Neural cell (in vitro differentiated cells): ENCODE measurements around the gene SPATA9.

ENCODE experiments used
- EP300 ChIP-seq: fragments of 450-650 bp; conservative IDR thresholded peaks from 2 replicates; pipeline ENCODE4 v1.6.1; 2014; ENCODE audit warnings: antibody characterized with exemption, mild to moderate bottlenecking, moderate library complexity; ENCODE audit not compliant: poor library complexity, severe bottlenecking
- TF ChIP-seq, protein P1 (sequence below): fragments of 450-650 bp; IDR thresholded peaks from 2 replicates; pipeline ENCODE4 v1.5.1; 2014; ENCODE audit warnings: antibody characterized with exemption, mild to moderate bottlenecking, moderate library complexity; ENCODE audit not compliant: poor library complexity, severe bottlenecking

DNA sequence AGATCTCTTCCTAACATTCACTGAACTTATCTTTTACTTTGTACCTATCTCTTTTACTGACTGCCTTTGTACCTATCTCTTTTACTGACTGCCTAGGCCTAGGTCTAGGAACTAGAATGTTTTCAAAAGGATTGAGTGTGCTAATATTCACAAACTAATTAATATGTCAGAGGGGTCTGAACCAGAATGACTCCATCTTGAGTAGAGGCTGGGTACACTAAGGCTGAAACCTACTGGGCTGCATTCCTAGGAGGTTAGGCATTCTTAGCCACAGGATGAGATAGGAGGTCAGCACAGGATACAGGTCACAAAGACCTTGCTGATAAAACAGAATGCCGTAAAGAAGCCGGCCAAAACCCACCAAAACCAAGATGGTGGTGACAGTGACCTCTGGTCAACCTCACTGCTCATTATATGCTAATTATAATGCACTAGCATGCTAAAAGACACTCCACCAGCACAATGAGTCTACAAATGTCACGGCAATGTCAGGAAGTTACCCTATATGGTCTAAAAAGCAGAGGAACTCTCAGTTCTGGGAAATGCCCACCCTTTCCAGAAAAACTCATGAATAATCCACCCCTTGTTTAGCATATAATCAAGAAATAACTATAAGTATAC is 45.8 kb upstream of the SPATA9 start:
- TF ChIP-seq, protein P1, sequence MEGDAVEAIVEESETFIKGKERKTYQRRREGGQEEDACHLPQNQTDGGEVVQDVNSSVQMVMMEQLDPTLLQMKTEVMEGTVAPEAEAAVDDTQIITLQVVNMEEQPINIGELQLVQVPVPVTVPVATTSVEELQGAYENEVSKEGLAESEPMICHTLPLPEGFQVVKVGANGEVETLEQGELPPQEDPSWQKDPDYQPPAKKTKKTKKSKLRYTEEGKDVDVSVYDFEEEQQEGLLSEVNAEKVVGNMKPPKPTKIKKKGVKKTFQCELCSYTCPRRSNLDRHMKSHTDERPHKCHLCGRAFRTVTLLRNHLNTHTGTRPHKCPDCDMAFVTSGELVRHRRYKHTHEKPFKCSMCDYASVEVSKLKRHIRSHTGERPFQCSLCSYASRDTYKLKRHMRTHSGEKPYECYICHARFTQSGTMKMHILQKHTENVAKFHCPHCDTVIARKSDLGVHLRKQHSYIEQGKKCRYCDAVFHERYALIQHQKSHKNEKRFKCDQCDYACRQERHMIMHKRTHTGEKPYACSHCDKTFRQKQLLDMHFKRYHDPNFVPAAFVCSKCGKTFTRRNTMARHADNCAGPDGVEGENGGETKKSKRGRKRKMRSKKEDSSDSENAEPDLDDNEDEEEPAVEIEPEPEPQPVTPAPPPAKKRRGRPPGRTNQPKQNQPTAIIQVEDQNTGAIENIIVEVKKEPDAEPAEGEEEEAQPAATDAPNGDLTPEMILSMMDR = no peak
- no peak for TF ChIP-seq EP300
